Psoas muscle (tissue), 8 donors: Measurements from ENCODE around the gene CNST. TPM values are rescaled to one million over a fixed set of nuclear protein-coding genes. Genes with fewer than 3 reads are reported as not detected.
A peak's percentile ranks its signal among the peaks of the same experiment; 100 is the strongest.

Experiments used
- ATAC-seq, 4 donors: fragments of 200-7000 bp; cut with Tn5 transposase; one replicate each; pipeline ENCODE4 v1.9.1; 2020; ENCODE audit warnings: moderate library complexity in 3 of 4, mild to moderate bottlenecking in 2 of 4
- DNase-seq, 2 donors: peaks; one replicate each; pipeline ENCODE4 v3.0.0-alpha.2; 2020
- H3K27ac ChIP-seq: fragments of 200-600 bp; one replicate; pipeline ENCODE4 v1.8.0; 2022
- H3K27me3 ChIP-seq, 3 donors: fragments of 200-600 bp in 1 of 3; one replicate each; pipeline versions ENCODE4 v1.6.1 to v1.8.0; 2013 to 2022; ENCODE audit warnings: low read length in 2 of 3, mild to moderate bottlenecking in 2 of 3, moderate library complexity in 1 of 3; ENCODE audit not compliant: insufficient read depth in 3 of 3
- H3K36me3 ChIP-seq, 2 donors: fragments of 200-600 bp in 1 of 2; one replicate each; pipeline versions ENCODE4 v1.6.1 to v1.8.0; 2013 to 2022; ENCODE audit warnings: low read depth in 1 of 2, mild to moderate bottlenecking in 1 of 2, moderate library complexity in 1 of 2; ENCODE audit not compliant: insufficient read depth in 1 of 2
- H3K4me1 ChIP-seq: fragments of 200-600 bp; one replicate; pipeline ENCODE4 v1.8.0; 2022
- H3K4me3 ChIP-seq: fragments of 200-600 bp; one replicate; pipeline ENCODE4 v1.8.0; 2022; ENCODE audit warnings: mild to moderate bottlenecking
- H3K9me3 ChIP-seq: fragments of 200-600 bp; one replicate; pipeline ENCODE4 v1.8.0; 2022
- CTCF ChIP-seq: fragments of 200-600 bp; IDR thresholded peaks from one replicate; pipeline ENCODE4 v1.8.0; 2022; ENCODE audit warnings: antibody characterized with exemption
- WGBS, 3 donors: extraction: QIAGEN DNeasy Blood & Tissue Kit; methylation state at CpG; one replicate each; pipeline versions ENCODE4 v1.1.6 to v1.1.7; 2013; 5-methylcytosine and 5-hydroxymethylcytosine counted together
- intact Hi-C, 2 donors: fragments of 100-400 bp; cut with DNase I; formaldehyde crosslinking; loops; one replicate each; pipeline versions ENCODE4 v1.11.0 to v1.14.2; 2022
- polyA plus RNA-seq, 3 donors: library from polyadenylated mRNA; stranded (reverse); fragments of 200-250 nt; gene quantifications; one replicate each; pipeline ENCODE4 v1.2.3, GENCODE V29; 2013
- total RNA-seq, 4 donors: library from RNA; stranded (reverse); fragmentation: NEBNext Ultra II Directional in 2 of 4; extraction: Animal tissue kit (Norgen Biotek cat#: 25700) in 2 of 4; gene quantifications; one replicate each; pipeline versions ENCODE4 v1.2.1 to v1.2.4, GENCODE V29; 2021 to 2023
- donor health status: healthy with polysubstance abuse.
- donor health status: DM: no; HTN: no; CAD: no; lungs with moderate emphysema.
- donor health status: Bipolar disorder and iron deficiency.
- donor health status: healthy.
- donor health status: DM: yes; HTN: yes; CAD: no.
- donor health status: DM: no; HTN: no; CAD: no.
- donor health status: DM: no; HTN: no; CAD: no.
- donor health status: DM: yes; HTN: yes; CAD: no.

Gene CNST
- total and polyA plus RNA-seq, 7 donors = 9.7 to 64.8 (median 19.5) TPM

DNA sequence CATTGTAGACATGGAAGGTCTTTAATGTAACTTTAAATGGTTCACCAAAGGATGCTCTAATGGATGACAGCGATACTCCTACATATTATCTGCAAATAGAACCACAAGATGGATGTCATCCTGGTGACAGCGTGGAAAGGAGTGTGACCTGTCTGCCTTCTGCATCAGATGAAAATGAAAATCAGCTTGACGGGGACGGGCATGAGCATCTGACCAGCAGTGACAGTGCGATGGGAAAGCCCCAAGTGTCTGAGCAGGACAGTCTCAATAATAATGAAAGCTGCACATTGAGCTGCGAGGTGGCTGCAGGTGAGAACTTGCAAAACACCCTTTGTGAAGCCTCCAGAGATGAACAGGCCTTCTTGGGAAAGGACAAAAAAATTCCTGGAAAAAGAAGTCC, 25.2 kb downstream of the CNST start:
- TF ChIP-seq CTCF = no peak
- DNase-seq = no peak
- intact Hi-C loops = no loop called here
- peaks cover 21% of the 10 kb centered on the region for H3K4me1 ChIP-seq
- no peak overlapping the region for H3K27ac ChIP-seq
- peaks cover 0 to 35% of the 10 kb centered on the region in 2 donors for H3K36me3 ChIP-seq
- 92 to 98% (median 94%) methylated on average over 6 of the region's 6 CpGs for WGBS, 3 donors
- no peak for ATAC-seq
- no peaks in the 10 kb centered on the region for H3K27me3 ChIP-seq
- no peaks in the 10 kb centered on the region for H3K9me3 ChIP-seq
- no peak overlapping the region for H3K4me3 ChIP-seq

- Histone ChIP-seq H3K4me3 (no peak overlapping the region), H3K27me3 (no peaks in the 10 kb centered on the region), H3K9me3 (no peaks in the 10 kb centered on the region), H3K36me3 (peaks cover 0 to 36% of the 10 kb centered on the region in 2 donors), H3K4me1 (peaks cover 20% of the 10 kb centered on the region), H3K27ac (no peak overlapping the region)
- DNase-seq (no peak), ATAC-seq (no peak)
- TF ChIP-seq CTCF = no peak
- WGBS, 3 donors = 88 to 93% (median 89%) methylated on average over 13 of the region's 13 CpGs
- intact Hi-C loops = no loop called here
Measured at GRCh38 chr1:246591958-246592357, 25.7 kb downstream of the CNST start.

GRCh38 chr1:246592695-246593094, 26.4 kb downstream of the CNST start:
- no peak for DNase-seq
- intact Hi-C loops = no loop called here
- Histone ChIP-seq H3K4me3 (no peak overlapping the region), H3K27ac (no peak overlapping the region), H3K36me3 (peaks cover 0 to 36% of the 10 kb centered on the region in 2 donors), H3K9me3 (no peaks in the 10 kb centered on the region), H3K27me3 (no peaks in the 10 kb centered on the region), H3K4me1 (peaks cover 20% of the 10 kb centered on the region)
- ATAC-seq = no peak
- TF ChIP-seq CTCF = no peak

DNA sequence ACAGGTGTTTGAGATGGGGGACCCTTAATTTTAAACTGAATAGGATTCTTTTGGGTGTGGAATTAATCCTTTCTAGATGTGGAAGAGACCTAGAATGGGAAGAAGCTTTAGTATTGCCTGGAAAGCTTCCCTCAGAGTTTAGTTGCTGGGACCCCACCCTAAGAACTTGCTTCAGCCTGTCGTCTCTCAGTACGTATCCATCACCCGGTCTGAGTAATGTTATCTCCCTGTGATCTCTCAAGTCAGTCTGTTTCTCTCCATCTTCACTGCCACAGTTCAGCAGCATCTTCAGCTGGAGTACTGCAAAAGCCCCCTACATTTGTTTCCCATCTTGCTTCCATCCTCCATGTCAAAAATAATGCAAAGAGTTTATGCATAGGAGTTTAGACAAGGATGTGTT, 28.9 kb downstream of the CNST start:
- ATAC-seq = no peak
- WGBS, 3 donors = 84 to 87% (median 86%) methylated on average over 3 of the region's 3 CpGs
- H3K9me3 ChIP-seq = no peaks in the 10 kb centered on the region
- H3K27me3 ChIP-seq = no peaks in the 10 kb centered on the region
- no peak overlapping the region for H3K27ac ChIP-seq
- peaks cover 23% of the 10 kb centered on the region for H3K4me1 ChIP-seq
- H3K4me3 ChIP-seq = no peak overlapping the region
- DNase-seq = no peak
- intact Hi-C loops = no loop called here
- TF ChIP-seq CTCF = no peak
- peaks cover 0 to 36% of the 10 kb centered on the region in 2 donors for H3K36me3 ChIP-seq

DNA sequence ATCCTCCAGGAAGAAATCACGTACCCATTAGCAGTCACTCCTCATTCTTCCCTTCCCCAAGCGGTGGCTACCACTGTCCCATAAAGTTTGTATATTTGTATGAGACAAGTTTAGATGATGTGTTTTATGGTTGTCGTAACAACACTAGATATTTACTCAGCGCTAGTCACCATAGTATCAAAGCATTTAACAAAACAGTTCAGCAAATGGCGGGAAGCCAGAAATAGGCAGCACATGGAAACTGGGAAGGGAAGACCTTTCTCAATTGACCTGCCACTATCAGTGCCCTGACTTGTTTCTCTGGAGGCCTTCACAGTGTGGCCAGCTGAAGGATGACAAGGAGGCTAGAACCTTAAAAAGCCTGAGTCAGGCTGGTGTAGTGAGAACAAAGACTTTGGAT, 31.1 kb downstream of the CNST start:
- 38 to 51% (median 40%) methylated on average over 5 of the region's 5 CpGs for WGBS, 3 donors
- no peak for DNase-seq
- Histone ChIP-seq H3K9me3 (no peaks in the 10 kb centered on the region), H3K27ac (no peak overlapping the region), H3K36me3 (peaks cover 0 to 30% of the 10 kb centered on the region in 2 donors), H3K4me3 (no peak overlapping the region), H3K4me1 (peaks cover 28% of the 10 kb centered on the region), H3K27me3 (no peaks in the 10 kb centered on the region)
- ATAC-seq = peak in 2 of 4 donors; percentile 49 to 50
- intact Hi-C loops = no loop called here
- TF ChIP-seq CTCF = no peak
